H1 (cell line): ENCODE data around the gene GNB3. TPM values are rescaled to one million over a fixed set of nuclear protein-coding genes. Genes with fewer than 3 reads are reported as not detected.

ENCODE experiments used
- CTCF ChIA-PET: fragments of 300-600 bp; sonication (Branson Sonifier 250); formaldehyde crosslinking; loops from one replicate; lab custom pipeline; 2021; ENCODE audit not compliant: partially characterized antibody; lab: Charles Lee
- POLR2A ChIA-PET: fragments of 300-600 bp; sonication (Branson Sonifier 250); formaldehyde crosslinking; loops from one replicate; lab custom pipeline; 2021; ENCODE audit warnings: inconsistent platforms; ENCODE audit not compliant: partially characterized antibody; lab: Charles Lee
- DNase-seq, 2 experiments: peaks; one replicate each; pipeline versions ENCODE4 v3.0.0 to v3.0.0-alpha.2; 2010 to 2022; ENCODE audit warnings: low spot score in 2 of 2, low read depth in 1 of 2, mixed read lengths in 1 of 2
- FAIRE-seq: peaks from 2 replicates; lab custom pipeline; 2011; peaks lifted over from hg19 to GRCh38; lab: Jason Lieb, UNC
- H2AFZ ChIP-seq: 2 replicates; pipeline ENCODE4 v1.8.1; 2012; ENCODE audit warnings: low read length, inconsistent platforms
- H2AK5ac ChIP-seq: 2 replicates; pipeline ENCODE4 v1.6.1; 2013; ENCODE audit warnings: low read depth, low read length
- H2BK120ac ChIP-seq: replicated peaks from 2 replicates; pipeline ENCODE3; 2013; ENCODE audit warnings: low read depth, low read length, inconsistent platforms
- H2BK12ac ChIP-seq: 2 replicates; pipeline ENCODE4 v1.6.1; 2013; ENCODE audit warnings: low read depth, low read length
- H2BK15ac ChIP-seq: 2 replicates; pipeline ENCODE4 v1.6.1; 2013; ENCODE audit warnings: low read length
- H2BK20ac ChIP-seq: 2 replicates; pipeline ENCODE4 v1.6.1; 2013; ENCODE audit warnings: low read length
- H2BK5ac ChIP-seq: 2 replicates; pipeline ENCODE4 v1.6.1; 2013; ENCODE audit warnings: low read depth, low read length
- H3K14ac ChIP-seq: 2 replicates; pipeline ENCODE4 v1.6.1; 2013; ENCODE audit warnings: inconsistent platforms; ENCODE audit not compliant: insufficient read length
- H3K18ac ChIP-seq: 2 replicates; pipeline ENCODE4 v1.6.1; 2013; ENCODE audit warnings: low read length; ENCODE audit errors: extremely low read depth
- H3K23ac ChIP-seq: 2 replicates; pipeline ENCODE4 v1.6.1; 2013; ENCODE audit warnings: inconsistent platforms; ENCODE audit not compliant: insufficient read length
- H3K23me2 ChIP-seq: 2 replicates; pipeline ENCODE4 v1.6.1; 2013; ENCODE audit warnings: low read depth, low read length
- H3K27ac ChIP-seq: 2 replicates; pipeline ENCODE4 v1.6.1; 2011; ENCODE audit warnings: low read depth, low read length, inconsistent platforms
- H3K27me3 ChIP-seq, 4 experiments: replicated peaks in 1 of 4; 1 replicate in 1 of 4; 2 replicates in 3 of 4; pipeline versions ENCODE4 v1.6.1 to v1.8.1; 2011 to 2013; ENCODE audit warnings: low read length in 3 of 4, mild to moderate bottlenecking in 3 of 4, inconsistent platforms in 2 of 4, mixed read lengths in 2 of 4, moderate library complexity in 1 of 4; ENCODE audit not compliant: control insufficient read depth in 3 of 4, insufficient read depth in 3 of 4; ENCODE audit errors: extremely low read depth in 1 of 4
- H3K36me3 ChIP-seq, 4 experiments: 2 replicates each; pipeline versions ENCODE4 v1.6.1 to v1.8.1; 2011 to 2013; ENCODE audit warnings: mild to moderate bottlenecking in 4 of 4, low read length in 3 of 4, moderate library complexity in 2 of 4, control low read depth in 1 of 4, inconsistent platforms in 1 of 4; ENCODE audit not compliant: insufficient read depth in 4 of 4, control insufficient read depth in 2 of 4
- H3K4ac ChIP-seq: replicated peaks from 2 replicates; pipeline ENCODE3; 2013; ENCODE audit warnings: low read length, low read depth, mixed read lengths, inconsistent platforms; ENCODE audit not compliant: insufficient read length
- H3K4me1 ChIP-seq, 4 experiments: replicated peaks in 1 of 4; 1 replicate in 1 of 4; 2 replicates in 3 of 4; pipeline versions ENCODE4 v1.6.1 to v1.8.1; 2011 to 2013; ENCODE audit warnings: low read length in 3 of 4, inconsistent platforms in 2 of 4, mixed read lengths in 1 of 4; ENCODE audit not compliant: insufficient read depth in 4 of 4, control insufficient read depth in 3 of 4
- H3K4me2 ChIP-seq, 2 experiments: 2 replicates each; pipeline versions ENCODE4 v1.6.1 to v1.8.1; 2011 to 2013; ENCODE audit warnings: low read depth in 2 of 2, low read length in 2 of 2, control low read depth in 1 of 2, inconsistent platforms in 1 of 2, mild to moderate bottlenecking in 1 of 2; ENCODE audit not compliant: insufficient read depth in 1 of 2
- H3K4me3 ChIP-seq, 4 experiments: fragments of 200-600, 300-600 bp in 1 of 4; sonication (generic), shearing (Covaris generic), sonication (Bioruptor Twin) in 1 of 4; 2 replicates each; pipeline versions ENCODE4 v1.5.1 to v1.8.1; 2011 to 2016; ENCODE audit warnings: low read length in 4 of 4, low read depth in 3 of 4, control low read depth in 2 of 4, inconsistent platforms in 2 of 4, mild to moderate bottlenecking in 2 of 4, mixed read lengths in 1 of 4, moderate library complexity in 1 of 4; ENCODE audit not compliant: insufficient read depth in 2 of 4; ENCODE audit errors: extremely low read depth in 1 of 4
- H3K56ac ChIP-seq: replicated peaks from 2 replicates; pipeline ENCODE3; 2013; ENCODE audit warnings: low read depth, mild to moderate bottlenecking, mixed read lengths, low read length, inconsistent platforms; ENCODE audit not compliant: insufficient read length
- H3K79me1 ChIP-seq: 2 replicates; pipeline ENCODE4 v1.6.1; 2013; ENCODE audit warnings: low read depth, low read length, control low read depth
- H3K79me2 ChIP-seq, 2 experiments: 2 replicates each; pipeline versions ENCODE4 v1.6.1 to v1.8.1; 2012 to 2013; ENCODE audit warnings: low read length in 2 of 2, mild to moderate bottlenecking in 2 of 2, inconsistent platforms in 1 of 2; ENCODE audit not compliant: insufficient read depth in 2 of 2, control insufficient read depth in 1 of 2
- H3K9ac ChIP-seq, 4 experiments: replicated peaks in 1 of 4; 1 replicate in 1 of 4; 2 replicates in 3 of 4; pipeline versions ENCODE4 v1.6.1 to v1.8.1; 2011 to 2013; ENCODE audit warnings: low read depth in 3 of 4, low read length in 3 of 4, control low read depth in 2 of 4, mild to moderate bottlenecking in 2 of 4, moderate library complexity in 2 of 4, inconsistent platforms in 1 of 4; ENCODE audit errors: extremely low read depth in 1 of 4
- H3K9me3 ChIP-seq, 2 experiments: 2 replicates each; pipeline versions ENCODE4 v1.6.1 to v1.8.1; 2012 to 2013; ENCODE audit warnings: mild to moderate bottlenecking in 2 of 2, moderate library complexity in 2 of 2, control low read depth in 1 of 2, inconsistent platforms in 1 of 2, low read depth in 1 of 2, low read length in 1 of 2, mixed read lengths in 1 of 2; ENCODE audit not compliant: insufficient read depth in 2 of 2
- H4K20me1 ChIP-seq, 2 experiments: replicated peaks in 1 of 2; 2 replicates each; pipeline versions ENCODE3 to v1.8.1; 2011 to 2013; ENCODE audit warnings: inconsistent platforms in 2 of 2, low read length in 2 of 2, mild to moderate bottlenecking in 1 of 2; ENCODE audit not compliant: insufficient read depth in 2 of 2, control insufficient read depth in 1 of 2
- H4K5ac ChIP-seq: 2 replicates; pipeline ENCODE4 v1.6.1; 2013; ENCODE audit warnings: low read length, low read depth, mixed read lengths, inconsistent platforms; ENCODE audit not compliant: insufficient read length
- H4K8ac ChIP-seq: 2 replicates; pipeline ENCODE4 v1.8.0; 2013; ENCODE audit warnings: mild to moderate bottlenecking, moderate library complexity, low read length, inconsistent platforms; ENCODE audit not compliant: insufficient read depth; ENCODE audit errors: extremely low read depth
- H4K91ac ChIP-seq: replicated peaks from 2 replicates; pipeline ENCODE3; 2013; ENCODE audit warnings: low read length, mixed read lengths, inconsistent platforms; ENCODE audit not compliant: insufficient read length
- NANOG ChIP-seq: IDR thresholded peaks from 2 replicates; pipeline ENCODE4 v1.6.1; 2011; ENCODE audit warnings: low read length, low read depth, mild to moderate bottlenecking, inconsistent platforms; ENCODE audit not compliant: insufficient read depth, poor library complexity, severe bottlenecking
- RBBP5 ChIP-seq: IDR thresholded peaks from 2 replicates; pipeline ENCODE4 v1.7.1; 2012; ENCODE audit warnings: low read depth, mild to moderate bottlenecking, inconsistent platforms, low read length, moderate library complexity, borderline replicate concordance
- RNF2 ChIP-seq: fragments of 200-900, 300-1000 bp; sonication (generic); IDR thresholded peaks from 2 replicates; pipeline ENCODE4 v1.7.1; 2016; ENCODE audit warnings: borderline replicate concordance, low read depth, mild to moderate bottlenecking, antibody characterized with exemption, low read length; ENCODE audit not compliant: poor library complexity, severe bottlenecking; ENCODE audit errors: missing control alignments
- SAP30 ChIP-seq: fragments of 300-600 bp; sonication (generic); IDR thresholded peaks from 2 replicates; pipeline ENCODE4 v1.7.1; 2012; ENCODE audit warnings: low read length, moderate library complexity, mild to moderate bottlenecking, inconsistent platforms; ENCODE audit not compliant: insufficient read depth, insufficient replicate concordance
- WGBS, 2 experiments: shearing (Covaris generic) in 1 of 2; methylation state at CpG; one replicate each; pipeline versions ENCODE4 v1.1.6 to v1.1.7; 2013 to 2015; ENCODE audit warnings: low lambda C conversion rate in 2 of 2, mixed read lengths in 2 of 2, inconsistent platforms in 1 of 2, low coverage in 1 of 2, missing lambda C conversion rate in 1 of 2; ENCODE audit not compliant: insufficient replicate concordance in 2 of 2, insufficient coverage in 1 of 2, insufficient read length in 1 of 2; ENCODE audit errors: extremely low coverage in 1 of 2, missing lambda C conversion rate in 1 of 2; 5-methylcytosine and 5-hydroxymethylcytosine counted together
- polyA plus RNA-seq, 7 experiments: library from polyadenylated mRNA; depleted of rRNA in 3 of 7; stranded (reverse) in 5 of 7; unstranded in 2 of 7; fragments of >200 nt in 5 of 7; fragments of 200-250 nt in 2 of 7; gene quantifications; 1 replicate in 5 of 7; 2 replicates in 1 of 7; 4 replicates in 1 of 7; pipeline versions ENCODE4 v1.2.1 to v1.2.3, GENCODE V29; 2011 to 2013; ENCODE audit warnings: missing spikeins in 2 of 7, mixed read lengths in 2 of 7
- total RNA-seq: library from RNA; stranded (reverse); fragmentation: NEBNext Ultra II Directional; extraction: Animal tissue kit (Norgen Biotek cat#: 25700); gene quantifications from 2 replicates; pipeline ENCODE4 v1.2.1, GENCODE V29; 2021

GNB3 gene
- total and polyA plus RNA-seq, 2 of the 8 experiments (the other 6 are each of a cell fraction or from before 2014, with no cell fraction given) = 9.9 TPM

DNA sequence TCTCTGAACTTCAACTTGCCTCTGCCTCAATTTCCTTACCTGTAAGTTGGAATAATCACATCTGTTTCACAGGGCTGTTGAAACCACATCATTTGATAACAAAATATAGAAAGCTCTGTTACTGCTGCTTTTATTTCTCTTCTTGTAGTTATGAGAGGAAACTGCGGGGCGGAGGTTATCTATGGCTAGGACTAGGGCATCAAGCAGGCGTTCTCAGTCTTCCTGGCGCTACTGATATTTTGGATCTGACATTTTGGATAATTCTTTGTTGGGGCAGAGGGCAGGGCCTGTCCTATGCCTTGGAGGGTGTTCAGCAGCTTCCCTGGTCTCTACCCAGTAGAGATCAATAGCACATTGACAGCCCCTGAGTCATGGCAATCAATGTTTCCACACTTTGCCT lies 8.6 kb upstream of the GNB3 start:
- Histone ChIP-seq H4K20me1 (peaks cover 0 to 4% of the 10 kb centered on the region in 2 experiments), H2BK15ac (no peak overlapping the region), H4K5ac (no peak overlapping the region), H3K79me2 (peaks cover 0 to 9% of the 10 kb centered on the region in 2 experiments; a peak in 1 of 4 replicates), H3K56ac (no peak overlapping the region), H2AK5ac (no peak overlapping the region), H2BK120ac (no peak overlapping the region), H2BK20ac (no peak overlapping the region), H3K23ac (no peak overlapping the region), H3K18ac (no peak overlapping the region), H3K14ac (no peak overlapping the region), H4K8ac (no peak overlapping the region), H3K4me2 (no peak overlapping the region), H2BK5ac (no peak overlapping the region), H3K36me3 (peaks cover 19 to 47% (median 38%) of the 10 kb centered on the region in 4 experiments), H3K9ac (no peak overlapping the region), H4K91ac (no peak overlapping the region), H3K27me3 (no peaks in the 10 kb centered on the region), H3K4me3 (no peak overlapping the region), H3K4me1 (peaks cover 2 to 14% (median 6%) of the 10 kb centered on the region in 4 experiments), H3K27ac (no peak overlapping the region), H3K9me3 (no peaks in the 10 kb centered on the region), H3K79me1 (peaks cover 4% of the 10 kb centered on the region), H3K4ac (no peak overlapping the region), H3K23me2 (peaks cover 9% of the 10 kb centered on the region; the same call in 1 of the 2 replicates), H2BK12ac (no peak overlapping the region), H2AFZ (no peak overlapping the region)
- no peak for TF ChIP-seq RBBP5
- no peak for TF ChIP-seq RNF2
- no peak for TF ChIP-seq NANOG
- no peak for TF ChIP-seq SAP30
- no peak for FAIRE-seq
- no peak for DNase-seq
- POLR2A ChIA-PET = interaction anchor here (1.1 to 27.1 kb wide), 6 partner anchors 11 to 79 kb away, joined by 3 to 588 read pairs (median 35); partner anchors contain the start of genes CDCA3, GNB3, GPR162 and MLF2
- CTCF ChIA-PET = interaction anchor here (0.6 to 23.7 kb wide), 8 partner anchors 15 to 269 kb away, joined by 3 to 532 read pairs (median 12); partner anchors contain the start of genes CD4, CDCA3, GNB3 and LAG3
- WGBS, 2 experiments = 99% methylated on average over 4 of the region's 4 CpGs; no CpG with 5 or more reads in 1 of the 2 experiments
